ENCODE results near the gene WASHC1.
"Not testable (repeated sequence)": the region's sequence is repeated elsewhere in the genome, so short reads cannot be mapped to it uniquely, and the experiment has no call there.

The WASHC1 gene

GRCh38 chr9:29356-29755, at the start of gene WASHC1:
Gene WASHC1, minus strand, starts transcription at chr9:29456. Its CDS starts 4,457 bp downstream, at chr9:24999.
- DNase-seq (ENCODE audit: low read depth) = not testable (repeated sequence)

GRCh38 chr9:78333-78732, 49.1 kb upstream of the WASHC1 start:
- DNase-seq (ENCODE audit: low read depth) = not testable (repeated sequence)

GRCh38 chr9:76389-76788, 47.1 kb upstream of the WASHC1 start:
- DNase-seq (ENCODE audit: low read depth) = not testable (repeated sequence)

DNA sequence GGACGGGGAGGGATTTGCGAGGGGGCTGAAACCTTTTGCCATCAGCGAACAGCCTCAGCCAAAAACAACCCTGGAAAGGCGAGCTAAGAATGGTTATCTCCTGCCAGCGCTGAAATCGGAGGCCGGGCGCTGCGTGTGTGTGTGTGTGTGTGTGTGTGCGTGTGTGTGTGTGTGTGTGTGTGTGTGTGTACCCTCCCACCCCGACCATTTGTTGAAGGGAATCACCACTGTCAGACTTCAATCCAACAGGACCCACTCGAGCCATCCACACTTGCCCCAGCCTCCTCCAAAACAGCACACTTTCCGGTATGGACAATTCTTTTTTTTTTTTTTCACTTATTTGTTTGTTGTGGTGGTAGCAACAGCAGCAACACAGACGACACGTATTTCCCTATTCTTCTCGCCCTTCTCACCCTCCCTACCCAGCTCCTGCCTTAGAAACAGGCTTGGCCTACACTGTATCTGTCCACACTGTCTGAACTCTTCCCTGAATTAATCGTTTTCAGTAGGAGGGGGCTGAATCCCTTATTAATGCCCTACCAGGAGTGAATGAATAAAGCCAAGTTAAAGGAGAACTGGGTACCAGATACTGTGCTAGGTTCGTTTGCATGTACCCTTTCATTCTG, 44.8 kb upstream of the WASHC1 start:
- DNase-seq (ENCODE audit: low read depth) = not testable (repeated sequence)

GRCh38 chr9:73076-73899, 44.0 kb upstream of the WASHC1 start:
- DNase-seq (ENCODE audit: low read depth) = not testable (repeated sequence)

DNA sequence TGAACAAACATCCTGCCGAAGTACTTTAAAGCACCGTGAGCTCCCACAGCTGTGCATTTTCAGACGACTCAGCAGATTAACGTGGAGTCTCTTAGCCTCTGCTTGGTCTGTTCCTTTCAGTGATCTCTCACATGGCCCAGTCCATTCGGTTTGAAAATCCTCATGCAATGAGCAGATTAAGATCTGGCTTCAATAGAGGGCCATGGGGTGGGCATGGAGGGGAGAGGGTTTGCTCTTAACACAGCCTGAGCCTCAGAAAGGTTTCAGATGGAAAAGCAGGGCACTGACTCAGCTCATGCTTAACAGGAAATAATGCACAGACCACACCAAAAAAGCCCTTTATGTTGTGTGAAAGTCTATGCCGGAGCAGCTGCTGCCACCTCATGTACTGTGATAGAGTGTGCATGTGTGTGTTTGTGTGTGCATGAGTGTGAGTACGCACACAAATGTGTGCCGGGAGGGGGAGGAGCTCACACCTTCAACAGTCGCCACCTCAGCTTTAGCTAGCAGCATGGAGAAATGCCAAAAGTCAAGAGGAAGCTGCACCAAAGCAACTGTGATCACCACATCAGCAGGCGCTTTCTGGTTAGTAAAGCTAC, 33.9 kb upstream of the WASHC1 start:
- not testable (repeated sequence) for DNase-seq (ENCODE audit: low read depth)

DNA sequence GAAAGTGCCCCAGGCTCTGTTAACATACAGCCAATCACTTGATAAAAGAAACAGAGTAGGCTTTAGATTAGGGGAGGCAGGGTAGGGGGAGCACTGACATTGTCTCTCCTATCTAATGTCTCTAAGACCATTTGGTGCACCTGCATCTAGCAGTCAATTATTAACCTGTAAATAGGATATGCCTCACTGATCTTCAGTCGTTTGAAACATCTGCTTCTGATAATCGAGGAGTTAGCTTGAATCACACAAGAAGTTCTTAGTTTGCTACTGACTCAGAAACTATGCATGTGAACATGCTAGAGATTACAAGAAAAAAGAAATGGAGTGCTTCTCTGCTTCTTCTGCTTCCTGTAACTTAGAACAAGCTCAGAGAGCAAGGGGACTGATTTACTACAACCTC, 23.4 kb upstream of the WASHC1 start:
- not testable (repeated sequence) for DNase-seq (ENCODE audit: low read depth)

DNA sequence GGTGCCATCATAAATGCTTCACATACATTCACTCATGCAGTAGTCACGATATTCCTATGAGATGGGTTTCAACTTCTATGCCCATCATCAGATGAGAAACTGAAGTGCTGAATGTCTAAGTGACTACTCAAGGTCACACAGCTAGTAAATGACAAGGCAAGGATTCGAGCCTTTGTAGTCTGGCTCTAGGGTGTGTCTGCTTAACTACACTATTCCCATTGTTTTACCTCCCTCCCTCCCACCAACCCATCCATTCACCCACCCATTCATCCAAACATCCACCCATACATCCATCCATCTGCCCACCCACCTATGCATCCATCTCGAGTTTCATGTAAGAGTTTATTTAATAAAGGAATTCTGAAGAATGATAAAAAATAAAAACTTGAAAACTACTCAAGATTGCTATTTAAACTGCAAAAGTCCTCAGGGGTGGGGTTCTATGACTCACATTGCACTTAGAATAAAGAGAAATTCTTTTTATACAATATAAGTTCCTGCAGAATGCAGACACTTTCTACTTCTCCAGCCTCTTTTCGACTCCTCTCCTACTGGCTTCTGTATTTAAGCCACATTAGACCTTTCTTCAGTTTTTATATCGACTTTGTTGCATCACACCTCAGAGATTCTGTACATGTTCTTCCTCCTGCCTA, 19.1 kb upstream of the WASHC1 start:
- DNase-seq (ENCODE audit: low read depth) = not testable (repeated sequence)

- not testable (repeated sequence) for DNase-seq (ENCODE audit: low read depth)
These were observed 17.5 kb upstream of the WASHC1 start for GRCh38 chr9:46639-47271.

GRCh38 chr9:46164-46563, 16.9 kb upstream of the WASHC1 start:
- not testable (repeated sequence) for DNase-seq (ENCODE audit: low read depth)

DNA sequence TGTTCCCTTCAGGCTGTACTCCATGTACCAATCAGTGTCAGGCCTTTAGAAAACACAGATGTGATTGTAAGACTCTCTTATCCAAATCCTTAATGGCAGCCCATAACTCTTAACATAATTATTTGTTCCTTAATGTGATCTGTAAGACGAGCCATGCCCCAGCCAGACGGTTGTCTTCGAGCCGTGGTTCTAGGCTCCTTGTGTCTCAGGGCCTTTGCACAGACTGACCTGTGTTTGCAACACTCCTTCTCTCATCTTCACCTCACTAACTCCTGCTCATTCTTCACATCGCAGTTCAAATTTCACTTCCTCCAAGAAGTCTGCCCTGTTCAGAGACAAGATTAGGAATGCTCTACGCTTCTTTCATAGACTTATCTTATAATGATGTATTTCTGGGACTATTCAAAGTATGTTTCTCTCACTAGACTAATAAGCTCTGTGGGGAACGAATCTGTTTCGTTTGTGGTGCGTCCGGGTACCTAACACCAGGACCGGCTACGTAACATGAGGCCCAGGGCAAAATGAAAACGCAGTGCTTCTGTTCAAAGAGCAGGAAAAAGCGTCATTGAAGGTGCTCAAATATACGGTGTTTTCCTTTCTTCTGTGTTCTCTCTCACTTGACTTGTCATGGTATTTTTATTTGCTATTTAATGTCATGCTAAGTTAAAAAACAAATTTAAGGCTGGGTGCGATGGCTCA, 16.1 kb upstream of the WASHC1 start:
- not testable (repeated sequence) for DNase-seq (ENCODE audit: low read depth)

DNA sequence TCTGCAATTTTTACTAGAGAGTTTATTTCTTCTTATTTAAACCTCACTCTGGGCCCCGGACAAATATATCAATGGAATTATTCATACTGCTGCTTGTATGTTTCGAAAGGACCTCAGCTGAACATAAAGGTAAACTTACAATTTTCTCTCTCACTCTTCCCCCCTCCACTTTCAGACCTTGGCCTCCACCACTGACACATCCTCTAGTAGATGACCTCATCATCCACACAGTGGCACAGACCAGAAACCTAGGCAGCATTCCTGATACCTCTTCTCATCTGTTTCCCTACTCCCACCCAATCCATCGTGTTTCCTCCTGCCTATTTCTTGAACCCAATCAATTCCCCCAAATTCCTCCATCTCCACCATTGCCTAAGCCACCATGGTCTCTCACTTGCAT, 15.2 kb upstream of the WASHC1 start:
- DNase-seq (ENCODE audit: low read depth) = not testable (repeated sequence)

DNA sequence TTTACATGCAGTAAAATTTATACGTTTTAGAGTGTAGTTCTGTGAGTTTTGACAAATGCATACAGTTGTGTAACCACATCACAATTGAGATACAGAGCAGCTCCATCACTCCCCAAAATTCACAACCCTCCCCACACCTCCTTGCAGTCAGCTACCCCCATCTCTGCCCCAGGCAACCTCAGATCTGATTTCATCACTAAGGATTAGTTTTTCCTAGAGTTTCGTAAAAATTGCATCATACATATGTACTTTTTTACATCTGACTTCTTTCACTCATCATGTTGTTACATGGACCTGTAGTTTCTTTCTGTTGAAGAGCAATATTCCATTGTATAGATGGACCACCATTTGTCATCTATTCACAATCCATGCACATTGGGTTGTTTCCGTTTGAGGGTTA, 14.4 kb upstream of the WASHC1 start:
- DNase-seq (ENCODE audit: low read depth) = not testable (repeated sequence)

GRCh38 chr9:43116-43515, 13.9 kb upstream of the WASHC1 start:
- not testable (repeated sequence) for DNase-seq (ENCODE audit: low read depth)

- not testable (repeated sequence) for DNase-seq (ENCODE audit: low read depth)
These were observed 12.6 kb upstream of the WASHC1 start for GRCh38 chr9:41819-42218.

DNA sequence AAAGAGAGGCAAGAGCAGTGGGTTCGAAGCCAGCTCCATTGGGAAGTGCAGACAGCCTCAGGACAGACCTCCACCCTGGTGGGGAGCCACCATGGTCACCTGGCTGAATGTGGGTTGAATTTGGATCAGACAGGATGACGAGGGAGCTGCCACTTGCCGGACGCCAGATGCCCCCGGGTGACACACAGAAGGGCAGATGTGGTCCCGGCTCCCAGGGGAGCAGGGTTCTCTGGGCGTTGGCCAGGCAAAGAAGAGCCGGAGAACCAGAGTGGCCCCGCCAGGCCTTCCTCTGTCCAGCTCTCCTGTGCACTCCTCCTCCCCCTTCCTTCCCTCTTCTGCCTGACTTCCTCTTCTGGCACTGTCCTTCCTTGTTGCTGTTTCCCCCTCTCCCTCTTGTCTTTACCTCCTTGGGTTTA, 12.0 kb upstream of the WASHC1 start:
- not testable (repeated sequence) for DNase-seq (ENCODE audit: low read depth)

DNA sequence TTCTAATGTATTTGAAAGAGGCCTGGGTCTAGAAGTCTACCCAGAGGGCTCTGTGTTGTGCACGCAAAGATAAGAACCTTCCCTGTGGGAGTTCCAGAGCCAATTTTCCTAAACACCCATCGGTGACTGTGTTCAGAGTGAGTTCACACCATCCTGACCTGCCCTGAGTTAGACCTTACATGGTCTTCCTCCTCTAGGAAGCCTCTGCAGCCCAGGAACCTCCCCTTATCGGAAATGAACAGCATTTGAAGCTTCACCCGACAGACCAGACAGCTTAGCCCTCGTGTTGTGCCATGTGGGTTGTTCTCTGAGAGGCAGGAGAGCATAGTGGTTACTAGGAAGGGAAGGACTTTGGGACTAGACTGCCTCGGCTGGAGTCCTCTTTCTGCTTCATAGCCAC, 3.1 kb upstream of the WASHC1 start:
- not testable (repeated sequence) for DNase-seq (ENCODE audit: low read depth)

DNA sequence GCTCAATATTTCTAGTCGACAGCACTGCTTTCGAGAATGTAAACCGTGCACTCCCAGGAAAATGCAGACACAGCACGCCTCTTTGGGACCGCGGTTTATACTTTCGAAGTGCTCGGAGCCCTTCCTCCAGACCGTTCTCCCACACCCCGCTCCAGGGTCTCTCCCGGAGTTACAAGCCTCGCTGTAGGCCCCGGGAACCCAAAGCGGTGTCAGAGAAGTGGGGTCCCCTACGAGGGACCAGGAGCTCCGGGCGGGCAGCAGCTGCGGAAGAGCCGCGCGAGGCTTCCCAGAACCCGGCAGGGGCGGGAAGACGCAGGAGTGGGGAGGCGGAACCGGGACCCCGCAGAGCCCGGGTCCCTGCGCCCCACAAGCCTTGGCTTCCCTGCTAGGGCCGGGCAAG, 481 bp downstream of the WASHC1 start:
- not testable (repeated sequence) for DNase-seq (ENCODE audit: low read depth)

GRCh38 chr9:21621-22020, 7.6 kb downstream of the WASHC1 start:
- not testable (repeated sequence) for DNase-seq (ENCODE audit: low read depth)

DNA sequence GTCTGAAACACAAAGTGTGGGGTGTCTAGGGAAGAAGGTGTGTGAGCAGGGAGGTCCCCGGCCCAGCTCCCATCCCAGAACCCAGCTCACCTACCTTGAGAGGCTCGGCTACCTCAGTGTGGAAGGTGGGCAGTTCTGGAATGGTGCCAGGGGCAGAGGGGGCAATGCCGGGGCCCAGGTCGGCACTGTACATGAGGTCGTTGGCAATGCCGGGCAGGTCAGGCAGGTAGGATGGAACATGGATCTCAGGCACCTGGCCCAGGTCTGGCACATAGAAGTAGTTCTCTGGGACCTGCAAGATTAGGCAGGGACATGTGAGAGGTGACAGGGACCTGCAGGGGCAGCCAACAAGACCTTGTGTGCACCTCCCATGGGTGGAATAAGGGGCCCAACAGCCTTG, 12.4 kb downstream of the WASHC1 start:
- DNase-seq (ENCODE audit: low read depth) = not testable (repeated sequence)

GRCh38 chr9:14129-14809, 15.0 kb downstream of the WASHC1 start:
- not testable (repeated sequence) for DNase-seq (ENCODE audit: low read depth)

All from stimulated activated CD8-positive, alpha-beta memory T cell treated with anti-CD3 and anti-CD28 coated beads, Interleukin-12 subunit alpha, Interleukin-12 subunit beta, amount 100 ng/mL, for 4 hours (primary cell).